Heart left ventricle (tissue), 16 donors: ENCODE results near the gene ZNF292. TPM values are rescaled to one million over a fixed set of nuclear protein-coding genes. Genes with fewer than 3 reads are reported as not detected.

ENCODE experiments used
- ATAC-seq, 4 donors: fragments of 200-7000 bp; cut with Tn5 transposase; one replicate each; pipeline ENCODE4 v1.9.1; 2020 to 2022; ENCODE audit warnings: moderate library complexity in 4 of 4, mild to moderate bottlenecking in 3 of 4, moderate number of reproducible peaks in 1 of 4
- DNase-seq, 5 donors: peaks; one replicate each; pipeline ENCODE4 v3.0.0-alpha.2; 2020
- H3K27ac ChIP-seq, 12 donors: fragments of 200-600 bp; sonication (generic) in 4 of 12; one replicate each; pipeline versions ENCODE4 v1.5.0 to v1.8.0; 2016 to 2022; ENCODE audit warnings: mild to moderate bottlenecking in 2 of 12
- H3K27me3 ChIP-seq, 9 donors: fragments of 200-600 bp; sonication (generic) in 2 of 9; one replicate each; pipeline versions ENCODE4 v1.5.1 to v1.8.0; 2016 to 2022; ENCODE audit warnings: mild to moderate bottlenecking in 3 of 9
- H3K36me3 ChIP-seq, 9 donors: fragments of 200-600 bp; sonication (generic) in 2 of 9; one replicate each; pipeline versions ENCODE4 v1.5.0 to v1.8.0; 2018 to 2022; ENCODE audit warnings: mild to moderate bottlenecking in 2 of 9
- H3K4me1 ChIP-seq, 12 donors: fragments of 200-600 bp; sonication (generic) in 4 of 12; one replicate each; pipeline versions ENCODE4 v1.5.0 to v1.8.0; 2016 to 2022; ENCODE audit warnings: mild to moderate bottlenecking in 3 of 12
- H3K4me3 ChIP-seq, 12 donors: fragments of 200-600 bp; sonication (generic) in 4 of 12; one replicate each; pipeline versions ENCODE4 v1.5.0 to v1.8.0; 2017 to 2022; ENCODE audit warnings: mild to moderate bottlenecking in 9 of 12, moderate library complexity in 4 of 12
- H3K9me3 ChIP-seq, 12 donors: fragments of 200-600 bp; sonication (generic) in 4 of 12; one replicate each; pipeline versions ENCODE4 v1.5.0 to v1.8.0; 2016 to 2022; ENCODE audit warnings: mild to moderate bottlenecking in 1 of 12
- POLR2A ChIP-seq, 2 donors: fragments of 450-650 bp; IDR thresholded peaks; one replicate each; pipeline ENCODE4 v1.6.1; 2017; ENCODE audit warnings: antibody characterized with exemption in 2 of 2, mild to moderate bottlenecking in 2 of 2, moderate library complexity in 2 of 2
- WGBS, 4 donors: extraction: QIAGEN DNeasy Blood & Tissue Kit in 2 of 4; methylation state at CpG; one replicate each; pipeline versions ENCODE4 v1.1.5 to v1.1.7; 2013 to 2018; 5-methylcytosine and 5-hydroxymethylcytosine counted together
- intact Hi-C, 10 donors: fragments of 100-400 bp; cut with DNase I; formaldehyde crosslinking; loops; one replicate each; pipeline versions ENCODE4 v1.11.1 to v1.14.2; 2022
- long read RNA-seq, 3 donors: library from polyadenylated mRNA; unstranded; transcript quantifications; one replicate each; pipeline ENCODE4 v2.0.0, GENCODE V29; 2020 to 2021
- polyA plus RNA-seq, 2 donors: library from polyadenylated mRNA; stranded (reverse); fragments of 200-250 nt; gene quantifications; one replicate each; pipeline ENCODE4 v1.2.3, GENCODE V29; 2013
- total RNA-seq, 9 donors: library from RNA; depleted of rRNA in 2 of 9; stranded (reverse); fragments of >200 nt in 2 of 9; fragmentation: NEBNext Ultra II Directional in 3 of 9; extraction: Animal tissue kit (Norgen Biotek cat#: 25700) in 3 of 9; gene quantifications; one replicate each; pipeline versions ENCODE4 v1.1.0 to v1.2.4, GENCODE V29; 2016 to 2023
- TF ChIP-seq, protein P1 (sequence below), 12 donors: fragments of 200-600 bp; sonication (generic) in 4 of 12; IDR thresholded peaks; one replicate each; pipeline versions ENCODE4 v1.5.0 to v1.8.0; 2018 to 2022; ENCODE audit warnings: antibody characterized with exemption in 12 of 12, mild to moderate bottlenecking in 5 of 12
- donor health status: ischemic (EF 13 %, LVEDD 7.1; RV severe dilation, severe dysfunction).
- donor health status: healthy with polysubstance abuse.
- donor health status: DM: no; HTN: yes; CAD: no.
- donor health status: DM: no; HTN: no; CAD: no.
- donor health status: ischemic (EF 25% LVEDD 6.9; RV normal size, moderate dysfunction).
- donor health status: ischemic (EF 25% LVEDD 5.7; RV mildly dilated, moderate dysfunction).
- donor health status: healthy.
- donor health status: DM: yes; HTN: yes; CAD: no.
- donor health status: ischemic (EF 35%, LVEDD 5.7; RV mildly dilated, moderate dysfunction).
- donor health status: nonischemic (EF 11% LVEDD 7.7; RV severe dilation, severe dysfunction).
- donor health status: DM: yes; HTN: yes; CAD: no.
- donor health status: PGD.
- donor health status: ischemic (EF 29% LVEDD 5.4; RV normal size, mild dysfunction).
- donor health status: nonischemic (EF 23%, LVEDD 6.1; RV moderate dilation, normal function).

The ZNF292 gene
- total RNA-seq, result 10 to 100 TPM; 13.6 to 35.8 (median 28.1) TPM
- polyA plus RNA-seq, result 1 to 10 TPM; 4.0 to 5.6 TPM
- long read RNA-seq, donor 1, full-length matches to known transcripts, result 4 of 13 reads
- long read RNA-seq, donor 1, partial matches to known transcripts, result 3 of 13 reads
- long read RNA-seq, donor 1, other reads (novel, unspliced or antisense), result 6 of 13 reads
- long read RNA-seq, donor 2, full-length matches to known transcripts, result 12 of 23 reads
- long read RNA-seq, donor 2, partial matches to known transcripts, result 2 of 23 reads
- long read RNA-seq, donor 2, other reads (novel, unspliced or antisense), result 9 of 23 reads
- long read RNA-seq, donor 3, full-length matches to known transcripts, result 5 of 10 reads
- long read RNA-seq, donor 3, partial matches to known transcripts, result 0 of 10 reads
- long read RNA-seq, donor 3, other reads (novel, unspliced or antisense), result 5 of 10 reads

DNA sequence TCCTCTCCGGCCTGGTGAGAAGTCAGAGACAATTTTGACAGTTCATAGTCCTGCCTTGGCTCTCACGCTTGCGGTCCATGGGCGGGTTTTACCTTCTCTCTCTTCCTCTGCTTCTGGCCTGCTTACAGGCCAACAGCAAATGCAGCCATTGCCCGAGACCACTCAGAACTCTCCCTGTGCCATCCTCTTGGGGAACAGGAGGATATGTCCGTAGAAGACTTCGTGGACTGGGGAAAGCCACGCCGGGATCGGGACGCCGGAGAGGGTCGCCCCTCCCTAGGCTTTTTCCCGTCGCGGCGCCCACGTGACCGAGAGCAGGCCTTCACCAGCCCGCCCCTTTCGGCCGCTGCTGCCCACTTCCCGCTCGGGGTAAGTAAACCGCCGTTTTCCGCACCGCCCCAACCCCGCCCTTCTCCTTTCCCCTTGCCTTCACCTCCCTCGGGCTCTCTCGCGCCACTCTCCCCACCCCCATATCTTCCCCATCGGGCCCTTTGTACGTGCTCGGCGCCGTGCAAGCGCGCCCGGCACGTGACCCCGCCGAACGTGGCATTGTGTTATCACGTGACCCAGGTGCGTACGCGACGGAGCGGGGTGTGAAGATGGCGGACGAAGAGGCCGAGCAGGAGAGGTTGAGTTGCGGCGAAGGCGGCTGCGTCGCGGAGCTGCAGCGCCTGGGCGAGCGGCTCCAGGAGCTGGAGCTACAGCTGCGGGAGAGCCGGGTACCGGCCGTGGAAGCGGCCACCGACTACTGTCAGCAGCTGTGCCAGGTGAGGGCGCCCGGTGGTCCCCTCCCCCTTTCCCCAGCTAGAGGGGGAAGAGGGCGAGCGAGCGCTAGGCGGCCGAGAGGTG, at the start of gene ZNF292:
ZNF292 (plus strand) TSS at position 573 of the 849 bp plus-strand sequence; CDS start at position 600, 27 bp downstream.
- H3K36me3 ChIP-seq, result peaks cover 0 to 8% (median 0%) of the 10 kb centered on the region in 9 donors
- H3K27ac ChIP-seq, result peak within 1 kb of the TSS; percentile 90 to 97 (median 94)
- H3K4me3 ChIP-seq, result peak within 1 kb of the TSS; percentile 69 to 97 (median 86)
- ATAC-seq (peak; percentile 90 to 95 (median 91)), DNase-seq (peak; percentile 94 to 98 (median 96))
- H3K4me1 ChIP-seq, result peaks cover 3 to 66% (median 40%) of the 10 kb centered on the region in 12 donors
- 0 to 1% (median 0%) methylated on average over 61 to 75 of the region's 75 CpGs for WGBS, 4 donors
- peak in 1 of 2 donors; percentile 18 for TF ChIP-seq POLR2A (IDR thresholded peaks at IDR 0.05)
- TF ChIP-seq, protein P1, sequence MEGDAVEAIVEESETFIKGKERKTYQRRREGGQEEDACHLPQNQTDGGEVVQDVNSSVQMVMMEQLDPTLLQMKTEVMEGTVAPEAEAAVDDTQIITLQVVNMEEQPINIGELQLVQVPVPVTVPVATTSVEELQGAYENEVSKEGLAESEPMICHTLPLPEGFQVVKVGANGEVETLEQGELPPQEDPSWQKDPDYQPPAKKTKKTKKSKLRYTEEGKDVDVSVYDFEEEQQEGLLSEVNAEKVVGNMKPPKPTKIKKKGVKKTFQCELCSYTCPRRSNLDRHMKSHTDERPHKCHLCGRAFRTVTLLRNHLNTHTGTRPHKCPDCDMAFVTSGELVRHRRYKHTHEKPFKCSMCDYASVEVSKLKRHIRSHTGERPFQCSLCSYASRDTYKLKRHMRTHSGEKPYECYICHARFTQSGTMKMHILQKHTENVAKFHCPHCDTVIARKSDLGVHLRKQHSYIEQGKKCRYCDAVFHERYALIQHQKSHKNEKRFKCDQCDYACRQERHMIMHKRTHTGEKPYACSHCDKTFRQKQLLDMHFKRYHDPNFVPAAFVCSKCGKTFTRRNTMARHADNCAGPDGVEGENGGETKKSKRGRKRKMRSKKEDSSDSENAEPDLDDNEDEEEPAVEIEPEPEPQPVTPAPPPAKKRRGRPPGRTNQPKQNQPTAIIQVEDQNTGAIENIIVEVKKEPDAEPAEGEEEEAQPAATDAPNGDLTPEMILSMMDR (IDR thresholded peaks at IDR 0.05), result peak in 4 of 12 donors; percentile 10 to 34 (median 28)
- H3K9me3 ChIP-seq, result no peaks in the 10 kb centered on the region
- intact Hi-C loops, result loop anchor here in 7 of 10 donors (5.0 to 10.0 kb wide), 10 partner anchors 70 to 1480 kb away; partner anchors contain the start of genes AKIRIN2 (in 2 of the 7), CFAP206 (in 2 of the 7), RARS2 (in 2 of the 7) and SLC35A1 (in 1 of the 7)
- H3K27me3 ChIP-seq, result no peaks in the 10 kb centered on the region

DNA sequence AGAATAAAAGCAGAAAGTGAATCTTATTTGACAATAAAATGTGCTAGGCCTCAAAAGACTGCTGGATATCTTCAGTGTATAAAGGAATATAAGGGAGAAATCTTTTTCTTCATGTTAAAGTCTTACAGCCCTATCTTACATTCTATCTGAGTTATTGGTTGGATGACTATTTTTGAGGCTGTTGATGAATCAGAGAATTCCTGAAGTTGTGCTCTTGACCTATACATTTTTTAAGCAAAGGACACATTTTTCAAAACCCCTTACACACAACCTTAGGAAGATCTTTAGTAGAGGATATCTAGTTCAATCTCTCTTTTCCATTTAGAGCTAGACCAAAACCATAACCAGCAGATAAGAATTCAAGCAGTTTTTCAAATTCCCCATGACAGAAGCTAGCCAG, 49.5 kb upstream of the ZNF292 start:
- no peak for ATAC-seq
- intact Hi-C loops, result no loop called here

GRCh38 chr6:87110636-87111035, 44.7 kb upstream of the ZNF292 start:
- H3K27me3 ChIP-seq, result no peaks in the 10 kb centered on the region
- intact Hi-C loops, result no loop called here
- H3K36me3 ChIP-seq, result no peaks in the 10 kb centered on the region
- H3K27ac ChIP-seq, result no peak overlapping the region
- ATAC-seq (no peak), DNase-seq (no peak)
- H3K9me3 ChIP-seq, result no peaks in the 10 kb centered on the region
- TF ChIP-seq POLR2A (IDR thresholded peaks at IDR 0.05), result no peak
- TF ChIP-seq, protein P1 (IDR thresholded peaks at IDR 0.05), result no peak
- H3K4me3 ChIP-seq, result no peak overlapping the region
- H3K4me1 ChIP-seq, result no peaks in the 10 kb centered on the region
- 74 to 100% (median 85%) methylated on average over 1 of the region's 1 CpG for WGBS, 4 donors

More for the DNA sequence above, 49.5 kb upstream of the ZNF292 start:
- TF ChIP-seq, protein P1 (IDR thresholded peaks at IDR 0.05), result no peak
- TF ChIP-seq POLR2A (IDR thresholded peaks at IDR 0.05), result no peak
- no peak overlapping the region for H3K4me3 ChIP-seq
- no peaks in the 10 kb centered on the region for H3K9me3 ChIP-seq
- H3K36me3 ChIP-seq, result no peaks in the 10 kb centered on the region
- no peaks in the 10 kb centered on the region for H3K27me3 ChIP-seq
- H3K27ac ChIP-seq, result no peak overlapping the region
- no peak for DNase-seq
- H3K4me1 ChIP-seq, result peaks cover 0 to 4% (median 0%) of the 10 kb centered on the region in 12 donors
